Medulla oblongata (tissue), 1 donor: ENCODE results near the gene TAF8.
"Not testable (repeated sequence)": the region's sequence is repeated elsewhere in the genome, so short reads cannot be mapped to it uniquely, and the experiment has no call there.

Experiments
- DNase-seq: peaks from one replicate; pipeline ENCODE4 v3.0.0-alpha.2; 2015; ENCODE audit errors: extremely low spot score

The TAF8 gene

DNA sequence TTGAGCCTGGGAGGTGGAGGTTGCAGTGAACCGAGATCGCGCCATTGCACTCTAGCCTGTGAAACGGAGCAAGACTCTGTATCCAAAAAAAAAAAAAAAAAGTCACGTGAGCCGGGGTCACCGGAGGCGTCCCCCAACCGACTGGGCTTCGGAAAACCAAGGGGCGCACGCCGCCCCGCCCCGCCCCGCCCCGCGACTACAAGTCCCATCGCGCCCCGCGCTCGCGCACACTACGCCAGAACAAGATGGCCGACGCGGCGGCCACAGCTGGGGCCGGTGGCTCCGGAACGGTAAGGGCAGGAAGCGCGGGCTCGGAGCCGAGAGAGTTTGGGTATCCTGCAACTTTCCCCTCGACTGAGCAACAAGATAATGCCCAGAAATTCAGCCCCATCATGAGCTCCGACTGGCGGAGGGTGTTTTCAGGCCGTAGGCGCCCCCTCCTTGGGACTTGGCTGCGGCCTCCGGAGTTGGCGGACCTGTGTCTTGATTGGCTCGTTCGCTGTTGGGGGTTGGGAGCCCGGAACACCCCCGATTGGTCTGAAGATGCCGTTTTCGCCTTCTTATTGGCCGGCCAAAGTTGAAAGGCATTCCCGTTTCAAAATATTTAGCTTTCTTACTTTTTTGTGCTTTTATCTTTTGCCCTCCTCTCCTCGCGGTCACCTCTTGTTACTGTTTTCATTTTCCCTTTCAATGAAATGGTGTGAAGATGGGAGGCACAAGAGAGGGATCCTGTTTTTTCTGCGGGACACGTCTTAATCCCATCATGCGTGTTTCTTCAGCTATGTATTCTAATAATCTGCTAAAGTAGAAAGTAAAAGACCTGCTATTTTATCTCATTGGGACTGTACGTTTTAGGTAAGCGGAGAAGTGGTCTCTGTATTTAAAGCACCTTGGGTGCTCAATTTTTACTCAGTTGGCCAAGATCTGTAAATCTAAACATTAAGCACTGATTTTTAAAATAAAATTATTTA is at the start of gene TAF8:
TSS of gene TAF8 (plus strand) at position 228 of the 971 bp plus-strand sequence. CDS start at position 246, 18 bp downstream.
- peak; percentile 94 for DNase-seq

DNA sequence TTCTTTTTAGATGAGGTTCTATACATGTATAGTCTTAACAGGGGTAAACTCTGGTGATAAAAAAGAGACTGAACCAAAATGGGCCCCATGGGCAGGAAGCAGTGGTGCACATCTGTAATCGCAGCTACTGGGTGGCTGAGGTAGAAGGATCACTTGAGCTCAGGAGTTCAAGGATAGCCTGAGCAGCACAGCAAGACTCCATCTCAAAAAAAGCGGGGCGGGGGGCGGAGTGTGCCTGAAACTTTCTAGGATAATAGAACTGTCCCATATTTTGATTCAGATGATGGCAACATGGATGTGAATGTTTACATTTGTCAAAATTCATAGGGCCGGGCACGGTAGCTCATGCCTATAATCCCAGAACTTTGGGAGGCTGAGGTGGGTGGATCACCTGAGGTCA is 48.8 kb upstream of the TAF8 start:
- DNase-seq: no peak

DNA sequence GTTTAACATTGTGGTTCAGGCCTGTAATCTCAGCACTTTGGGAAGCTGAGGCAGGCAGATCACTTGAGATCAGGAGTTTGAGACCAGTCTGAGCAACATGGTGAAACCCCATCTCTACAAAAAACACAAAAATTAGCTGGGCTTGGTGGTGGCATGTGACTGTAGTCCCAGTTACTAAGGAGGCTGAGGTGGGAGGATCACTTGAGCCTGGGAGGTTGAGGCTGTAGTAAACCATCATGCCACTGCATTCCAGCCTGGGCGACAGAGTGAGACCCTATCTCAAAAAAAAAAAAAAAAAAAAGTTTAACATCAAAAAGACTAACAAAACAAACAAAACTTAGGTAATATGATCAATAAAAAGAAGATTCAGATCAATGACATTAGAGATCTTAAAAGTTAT is 46.7 kb upstream of the TAF8 start:
- DNase-seq: not testable (repeated sequence)

GRCh38 chr6:42007286-42008137 is 42.8 kb upstream of the TAF8 start:
- peak; percentile 29 for DNase-seq

DNA sequence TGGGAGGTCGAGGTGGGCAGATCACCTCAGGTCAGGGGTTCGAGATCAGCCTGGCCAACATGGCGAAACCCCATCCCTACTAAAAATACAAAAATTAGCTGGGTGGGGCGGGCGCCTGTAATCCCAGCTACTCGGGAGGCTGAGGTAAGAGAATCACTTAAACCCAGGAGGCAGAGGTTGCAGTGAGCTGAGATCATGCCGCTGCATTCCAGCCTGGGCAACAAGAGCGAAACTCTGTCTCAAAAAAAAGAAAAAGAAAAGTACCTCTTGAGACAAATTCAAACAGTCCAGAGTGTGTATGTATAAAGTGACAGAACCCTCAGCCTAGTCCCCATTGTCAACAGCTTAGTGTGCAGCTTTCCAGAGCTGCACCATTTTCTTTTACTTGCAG is 42.2 kb upstream of the TAF8 start:
- DNase-seq: not testable (repeated sequence)

- DNase-seq: no peak
These were observed 40.5 kb upstream of the TAF8 start for GRCh38 chr6:42009844-42010184.

DNA sequence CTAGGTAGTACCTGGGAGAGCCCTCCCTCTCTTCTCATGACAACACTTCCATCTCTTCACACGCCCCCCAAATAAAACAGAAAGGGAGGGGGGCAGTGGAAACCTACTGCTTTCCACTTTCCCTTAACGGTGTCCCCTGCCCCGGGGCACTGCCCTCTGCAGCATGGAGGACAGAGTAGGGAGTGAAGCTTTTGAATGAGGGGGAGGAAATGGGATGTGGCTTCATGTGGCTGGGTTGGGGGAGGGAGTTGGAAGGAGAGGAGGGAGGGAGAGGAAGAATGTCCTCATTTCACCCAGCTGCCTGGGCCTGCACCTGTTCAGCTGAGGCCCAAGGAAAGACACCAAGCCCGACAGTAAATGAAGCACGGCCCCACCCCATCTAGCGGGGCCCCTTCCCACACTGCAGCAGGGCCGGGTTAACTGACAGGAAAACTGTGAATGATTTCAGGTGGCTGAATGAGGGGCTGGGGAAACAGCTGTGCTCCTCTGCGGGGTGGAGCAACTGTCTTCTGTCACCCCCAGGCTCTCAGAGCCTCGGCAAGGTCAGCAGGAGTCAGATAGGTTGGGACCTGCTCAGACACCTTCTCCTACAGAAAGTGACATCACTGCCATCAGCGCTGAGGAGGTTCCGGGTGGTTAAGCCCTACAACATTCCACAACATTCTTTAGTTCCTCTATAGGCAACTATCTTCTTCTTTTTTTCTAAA is 40.0 kb upstream of the TAF8 start:
- no peak for DNase-seq

DNA sequence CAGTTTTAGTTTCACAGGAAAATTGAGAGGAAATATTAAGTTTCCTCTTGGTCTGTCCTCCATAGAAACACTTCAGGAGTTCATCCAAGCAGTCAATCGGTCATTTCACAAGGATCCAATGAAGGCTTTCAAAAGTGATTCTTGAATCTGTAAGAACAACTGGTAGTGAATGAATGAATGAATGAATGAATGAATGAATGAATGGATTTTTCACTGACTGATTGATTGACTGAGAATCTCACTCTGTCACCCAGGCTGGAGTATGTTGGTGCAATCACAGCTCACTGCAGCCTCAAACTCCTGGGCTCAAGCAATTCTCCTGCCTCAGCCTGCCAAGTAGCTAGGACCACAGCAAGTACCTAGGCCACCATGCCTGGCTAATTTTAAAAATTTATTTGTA is 39.4 kb upstream of the TAF8 start:
- DNase-seq: no peak

- no peak for DNase-seq
These were observed 37.7 kb upstream of the TAF8 start for GRCh38 chr6:42012501-42013133.

DNA sequence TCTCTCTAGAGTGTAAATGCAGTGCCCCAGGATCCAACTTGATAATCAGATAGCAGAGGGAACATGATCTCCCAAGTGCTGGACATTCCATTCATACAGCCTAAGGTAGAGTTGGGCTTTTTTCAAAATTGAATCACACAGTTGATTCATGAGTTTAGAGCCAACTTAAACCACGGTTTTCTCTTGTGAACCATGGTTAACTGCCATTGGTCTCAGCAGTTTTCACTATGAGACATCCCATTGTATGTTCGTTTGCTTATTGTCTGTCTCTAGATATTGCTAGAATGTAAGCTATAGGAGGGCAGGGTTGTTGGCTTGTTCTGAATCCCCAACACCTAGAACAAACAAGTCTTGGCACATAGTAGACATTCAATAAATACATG is 37.2 kb upstream of the TAF8 start:
- no peak for DNase-seq

DNA sequence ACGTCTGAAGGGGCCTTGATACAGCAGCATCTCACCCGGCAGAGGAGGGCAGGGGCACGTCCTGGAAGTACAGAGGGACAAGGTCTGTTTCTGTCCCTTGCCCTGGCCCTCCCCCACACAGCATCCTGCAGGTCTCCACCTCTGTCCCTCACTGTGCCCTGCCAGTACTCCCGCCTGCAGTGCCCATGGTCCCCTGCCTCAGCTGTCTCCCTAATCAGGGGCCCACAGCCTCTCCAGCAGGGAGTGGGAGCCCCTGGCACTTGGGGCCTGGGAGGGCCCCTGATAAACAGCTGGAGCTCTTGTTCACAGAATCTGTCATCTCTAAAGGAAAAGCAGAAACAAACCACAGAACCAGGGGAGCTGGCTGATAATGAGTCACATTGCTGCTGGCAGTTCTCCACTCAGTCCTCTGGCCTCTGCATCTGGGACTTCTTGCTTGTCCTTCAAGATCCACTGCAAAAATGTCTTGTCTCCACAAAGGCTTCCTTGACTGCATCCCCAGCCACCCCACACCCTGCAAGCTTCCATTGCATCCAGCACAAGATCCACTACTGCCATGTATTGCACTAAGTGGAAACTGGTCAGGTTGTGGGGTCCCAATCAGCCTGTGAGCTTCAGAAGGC is 33.2 kb upstream of the TAF8 start:
- no peak for DNase-seq

DNA sequence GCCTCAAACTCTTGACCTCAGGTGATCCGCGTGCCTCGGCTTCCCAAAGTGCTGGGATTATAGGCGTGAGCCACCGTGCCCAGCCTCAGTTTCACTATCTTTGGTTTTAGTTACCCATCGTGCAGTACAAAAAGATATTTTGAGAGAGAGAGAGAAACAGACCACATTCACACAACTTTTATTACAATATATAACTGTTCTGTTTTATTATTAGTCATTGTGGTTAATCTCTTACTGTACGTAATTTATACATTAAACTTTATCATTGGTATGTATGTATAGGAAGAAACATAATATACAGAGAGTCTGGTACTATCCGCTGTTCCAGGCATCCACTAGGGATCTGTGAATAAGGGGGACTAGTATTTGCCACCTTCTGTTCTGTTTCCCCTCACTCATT is 29.4 kb upstream of the TAF8 start:
- DNase-seq: no peak

DNA sequence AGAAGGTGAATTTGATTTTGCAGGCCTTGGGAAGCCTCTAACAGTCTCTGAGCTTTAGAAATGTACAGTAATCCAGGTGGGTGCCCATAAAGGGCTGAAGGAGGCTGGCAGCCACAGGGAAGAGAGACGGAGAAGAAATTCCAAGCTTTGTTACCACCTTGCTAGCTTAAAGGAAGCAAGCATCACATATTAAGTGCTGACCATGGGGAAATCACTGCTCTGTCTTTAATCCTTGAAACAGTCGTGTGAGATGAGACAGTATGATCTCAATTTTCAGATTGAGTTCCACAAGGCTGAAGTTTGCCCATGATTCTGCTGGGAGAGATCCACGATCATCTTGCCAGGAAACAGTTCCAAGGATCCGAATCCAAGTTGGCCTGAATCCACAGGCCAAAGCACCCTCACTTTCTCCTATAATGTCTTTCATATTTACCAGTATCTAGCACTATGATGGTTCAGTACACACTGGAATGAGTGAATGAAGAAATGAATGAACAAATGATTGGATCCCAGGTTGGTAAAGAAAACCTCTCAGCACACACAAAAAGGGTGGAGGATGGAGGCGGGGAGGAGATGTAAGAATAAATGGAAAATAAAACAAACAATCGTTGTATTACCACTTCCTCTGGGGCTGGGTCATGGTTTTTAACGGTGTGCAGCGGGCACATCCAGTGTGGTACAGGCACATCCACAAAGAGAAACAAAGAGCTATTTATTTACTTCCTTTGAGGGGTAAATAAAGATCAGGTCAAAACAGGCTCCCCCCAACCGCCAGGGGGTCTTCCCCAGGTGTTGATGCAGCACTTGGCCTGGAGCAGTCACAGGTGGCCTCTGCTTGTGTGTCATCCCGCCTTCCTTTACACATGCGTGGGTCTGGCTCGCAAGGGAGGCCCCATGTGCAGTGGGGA is 28.2 kb upstream of the TAF8 start:
- no peak for DNase-seq

GRCh38 chr6:42022755-42023384 is 27.5 kb upstream of the TAF8 start:
- no peak for DNase-seq

- DNase-seq: no peak
These were observed 25.1 kb upstream of the TAF8 start for GRCh38 chr6:42025066-42025844.

DNA sequence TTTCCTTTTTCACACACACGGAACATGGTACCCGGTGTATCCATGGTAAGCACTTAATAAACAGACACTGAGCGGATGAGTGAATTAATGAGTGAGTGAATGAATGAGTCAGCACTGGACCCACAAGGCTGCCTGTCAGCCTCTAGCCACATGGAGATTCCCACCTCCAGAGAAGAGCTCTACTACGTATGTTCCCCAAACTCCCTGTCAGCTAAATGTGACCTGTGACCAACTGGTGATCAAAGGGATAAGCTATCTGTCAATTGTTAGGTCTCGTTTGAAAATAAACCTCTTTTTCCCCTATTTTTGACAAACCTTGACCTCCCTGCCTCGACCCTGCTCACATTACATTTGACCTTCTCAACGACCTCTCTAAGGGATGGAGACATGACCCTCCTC is 24.5 kb upstream of the TAF8 start:
- DNase-seq: no peak

GRCh38 chr6:42026540-42026939 is 23.8 kb upstream of the TAF8 start:
- DNase-seq: peak; percentile 23

DNA sequence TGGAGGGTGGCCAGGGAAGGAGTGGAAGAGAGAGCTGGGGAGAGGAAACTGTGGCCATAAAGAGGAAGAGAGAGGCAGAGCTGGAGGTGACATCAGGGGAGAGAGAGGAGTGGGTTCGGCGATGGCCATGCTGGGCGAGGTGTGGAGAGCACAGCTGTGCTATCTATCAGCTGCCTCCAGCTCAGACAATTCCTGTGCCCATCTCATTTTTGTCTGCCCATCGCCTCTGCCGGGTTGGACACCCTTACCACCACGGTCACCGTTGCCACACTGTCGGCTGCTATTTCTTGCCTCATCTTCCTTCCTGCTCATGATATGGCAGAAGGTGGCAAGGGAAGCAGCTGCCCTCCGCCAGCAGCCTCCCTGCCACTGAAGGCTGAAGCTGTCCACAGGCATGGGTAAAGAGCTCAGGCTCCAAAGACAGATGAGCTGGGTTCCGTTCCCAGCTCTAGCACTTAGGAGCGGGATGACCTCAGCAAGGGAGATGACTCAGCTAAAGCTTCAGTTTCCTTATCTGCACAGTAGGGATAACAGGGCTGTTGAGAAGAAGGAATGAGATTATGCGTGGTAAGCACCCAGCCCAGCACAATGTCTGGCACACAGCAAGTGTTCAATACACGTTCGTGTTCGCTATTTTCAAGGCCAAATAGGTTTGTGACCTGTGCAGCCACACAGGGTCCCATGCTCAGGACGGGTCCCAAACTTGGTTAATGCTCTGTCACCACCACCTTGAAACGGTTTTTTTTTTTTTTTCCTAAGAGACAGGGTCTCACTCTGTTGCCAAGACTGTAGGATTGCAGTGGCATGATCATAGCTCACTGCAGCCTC is 21.9 kb upstream of the TAF8 start:
- DNase-seq: no peak
